Measurements from ENCODE around the gene DTX1.

DTX1 gene

GRCh38 chr12:113095405-113095804 is 38.9 kb downstream of the DTX1 start:
- no peak for DNase-seq

- DNase-seq: no peak
These were observed 40.3 kb downstream of the DTX1 start for GRCh38 chr12:113096675-113097461.

GRCh38 chr12:113097716-113098440 is 41.3 kb downstream of the DTX1 start:
- DNase-seq: peak; percentile 16

GRCh38 chr12:113098441-113099028 is 42.0 kb downstream of the DTX1 start:
- peak; percentile 70 for DNase-seq

GRCh38 chr12:113099364-113099763 is 42.8 kb downstream of the DTX1 start:
- DNase-seq: no peak

- DNase-seq: no peak
These were observed 43.2 kb downstream of the DTX1 start for GRCh38 chr12:113099764-113100163.

GRCh38 chr12:113101751-113102150 is 45.2 kb downstream of the DTX1 start:
- DNase-seq: no peak

GRCh38 chr12:113102811-113103210 is 46.3 kb downstream of the DTX1 start:
- DNase-seq: no peak

- no peak for DNase-seq
These were observed 47.4 kb downstream of the DTX1 start for GRCh38 chr12:113103756-113104450.

GRCh38 chr12:113104953-113105510 is 48.5 kb downstream of the DTX1 start:
- DNase-seq: no peak

GRCh38 chr12:113105606-113106271 is 49.2 kb downstream of the DTX1 start:
- no peak for DNase-seq

GRCh38 chr12:113106361-113106760 is 49.8 kb downstream of the DTX1 start:
- DNase-seq: no peak

- no peak for DNase-seq
These were observed 51.8 kb downstream of the DTX1 start for GRCh38 chr12:113108308-113108707.

- DNase-seq: no peak
These were observed 52.8 kb downstream of the DTX1 start for GRCh38 chr12:113109360-113109759.

GRCh38 chr12:113109872-113110599 is 53.5 kb downstream of the DTX1 start:
- DNase-seq: no peak

GRCh38 chr12:113111247-113111646 is 54.7 kb downstream of the DTX1 start:
- DNase-seq: no peak

GRCh38 chr12:113112043-113112899 is 55.7 kb downstream of the DTX1 start:
- no peak for DNase-seq

- no peak for DNase-seq
These were observed 56.9 kb downstream of the DTX1 start for GRCh38 chr12:113113397-113113796.

- no peak for DNase-seq
These were observed 58.1 kb downstream of the DTX1 start for GRCh38 chr12:113114447-113115178.

All from NCI-H446 treated with DMSO at 0.1 percent for 48 hours (cell line).